SK-N-SH (cell line): ENCODE results near the gene MN1. TPM values are rescaled to one million over a fixed set of nuclear protein-coding genes. Genes with fewer than 3 reads are reported as not detected.

Experiments used
- CTCF ChIA-PET: fragments of 300-600, 350-600 bp; formaldehyde crosslinking; extraction: SDS; loops from one replicate; lab custom pipeline; 2021; lab: Yijun Ruan, JAX
- POLR2A ChIA-PET: fragments of 350-600 bp; sonication (Branson Sonifier 250); formaldehyde crosslinking; extraction: SDS; loops from one replicate; lab custom pipeline; 2020; ENCODE audit warnings: antibody characterized with exemption, inconsistent platforms; lab: Yijun Ruan, JAX
- DNase-seq: peaks from one replicate; pipeline ENCODE4 v3.0.0; 2012
- H2AFZ ChIP-seq: fragments of 200-600 bp; sonication (generic); 2 replicates; pipeline ENCODE4 v1.8.1; 2016; ENCODE audit warnings: antibody characterized with exemption, mild to moderate bottlenecking, low read depth
- H3F3A ChIP-seq: fragments of 200-600 bp; sonication (generic); replicated peaks from 2 replicates; pipeline ENCODE3; 2016; ENCODE audit warnings: antibody characterized with exemption, mild to moderate bottlenecking; ENCODE audit not compliant: insufficient read depth
- H3K27ac ChIP-seq, 2 experiments: fragments of 200-500 bp in 1 of 2; fragments of 200-600 bp in 1 of 2; sonication (Bioruptor generic) in 1 of 2; sonication (generic), shearing (Covaris generic) in 1 of 2; 2 replicates each; pipeline versions ENCODE4 v1.5.1 to v1.6.1; 2014 to 2016; ENCODE audit warnings: low read depth in 2 of 2, inconsistent platforms in 1 of 2, low read length in 1 of 2, mild to moderate bottlenecking in 1 of 2, mixed read lengths in 1 of 2
- H3K27me3 ChIP-seq: fragments of 200-600 bp; sonication (generic), shearing (Covaris generic); 2 replicates; pipeline ENCODE4 v1.6.1; 2016; ENCODE audit warnings: mixed run types; ENCODE audit not compliant: insufficient read depth
- H3K36me3 ChIP-seq, 2 experiments: fragments of 200-500 bp in 1 of 2; fragments of 200-600 bp in 1 of 2; sonication (Bioruptor generic) in 1 of 2; sonication (generic) in 1 of 2; replicated peaks in 1 of 2; 2 replicates each; pipeline versions ENCODE3 to v1.5.1; 2014 to 2016; ENCODE audit warnings: low read length in 1 of 2, mild to moderate bottlenecking in 1 of 2; ENCODE audit not compliant: insufficient read depth in 2 of 2, control insufficient read depth in 1 of 2
- H3K4me1 ChIP-seq, 2 experiments: fragments of 200-500 bp in 1 of 2; fragments of 200-600 bp in 1 of 2; sonication (Bioruptor generic) in 1 of 2; sonication (generic), shearing (Covaris generic) in 1 of 2; 2 replicates each; pipeline versions ENCODE4 v1.5.1 to v1.6.1; 2014 to 2016; ENCODE audit warnings: low read depth in 1 of 2, low read length in 1 of 2, mixed run types in 1 of 2; ENCODE audit not compliant: insufficient read depth in 2 of 2, control insufficient read depth in 1 of 2
- H3K4me2 ChIP-seq: fragments of 200-600 bp; sonication (generic), shearing (Covaris generic); 2 replicates; pipeline ENCODE4 v1.6.1; 2017; ENCODE audit warnings: mixed run types
- H3K4me3 ChIP-seq, 2 experiments: fragments of 200-500 bp in 1 of 2; fragments of 200-600 bp in 1 of 2; sonication (Bioruptor generic) in 1 of 2; sonication (generic), shearing (Covaris generic) in 1 of 2; 2 replicates each; pipeline versions ENCODE4 v1.5.1 to v1.8.1; 2014 to 2016; ENCODE audit warnings: low read depth in 2 of 2, inconsistent platforms in 1 of 2, low read length in 1 of 2, mild to moderate bottlenecking in 1 of 2, mixed read lengths in 1 of 2, moderate library complexity in 1 of 2
- H3K79me2 ChIP-seq: fragments of 200-600 bp; sonication (generic); 2 replicates; pipeline ENCODE4 v1.8.1; 2017; ENCODE audit warnings: mild to moderate bottlenecking; ENCODE audit not compliant: insufficient read depth
- H3K9ac ChIP-seq: fragments of 200-600 bp; sonication (generic); 2 replicates; pipeline ENCODE4 v1.6.1; 2017; ENCODE audit warnings: mixed run types
- H3K9me2 ChIP-seq: fragments of 200-600 bp; sonication (generic); 2 replicates; pipeline ENCODE4 v1.6.1; 2017; ENCODE audit warnings: mixed run types
- H3K9me3 ChIP-seq: fragments of 200-600 bp; sonication (generic); 2 replicates; pipeline ENCODE4 v1.6.1; 2017; ENCODE audit warnings: mixed run types, mild to moderate bottlenecking, moderate library complexity
- H4K20me1 ChIP-seq: fragments of 200-600 bp; sonication (generic); 2 replicates; pipeline ENCODE4 v1.6.1; 2017; ENCODE audit warnings: mild to moderate bottlenecking, mixed run types; ENCODE audit not compliant: insufficient read depth
- EZH2phosphoT487 ChIP-seq: fragments of 200-600 bp; sonication (generic); IDR thresholded peaks from 2 replicates; pipeline ENCODE4 v1.6.1; 2017; ENCODE audit warnings: low read depth, mixed run types, mild to moderate bottlenecking, antibody characterized with exemption, moderate library complexity, borderline replicate concordance
- FOXJ3 ChIP-seq: sonication (generic); formaldehyde crosslinking; IDR thresholded peaks from 2 replicates; pipeline ENCODE4 v1.5.1; 2020; ENCODE audit warnings: mild to moderate bottlenecking, missing genetic modification reagents
- JUND ChIP-seq: IDR thresholded peaks from 2 replicates; pipeline ENCODE4 v1.4.0; 2012
- MAX ChIP-seq: IDR thresholded peaks from 2 replicates; pipeline ENCODE4 v1.4.0; 2012; ENCODE audit warnings: low read depth
- MXI1 ChIP-seq: IDR thresholded peaks from 2 replicates; pipeline ENCODE4 v1.6.1; 2012; ENCODE audit warnings: mild to moderate bottlenecking, low read depth, low read length, improper control_type of control experiment
- NFIC ChIP-seq: IDR thresholded peaks from 2 replicates; pipeline ENCODE4 v1.4.0; 2012; ENCODE audit warnings: borderline replicate concordance
- NRF1 ChIP-seq: IDR thresholded peaks from 2 replicates; pipeline ENCODE4 v1.6.1; 2012; ENCODE audit warnings: low read depth, mild to moderate bottlenecking, low read length
- POLR2AphosphoS5 ChIP-seq: IDR thresholded peaks from 2 replicates; pipeline ENCODE4 v1.6.1; 2012; ENCODE audit warnings: low read depth, low read length
- SIN3A ChIP-seq: IDR thresholded peaks from 2 replicates; pipeline ENCODE4 v1.6.1; 2012; ENCODE audit warnings: low read depth, mild to moderate bottlenecking, low read length, moderate library complexity, borderline replicate concordance
- SMC3 ChIP-seq: IDR thresholded peaks from 2 replicates; pipeline ENCODE4 v1.6.1; 2012; ENCODE audit warnings: low read depth, low read length, improper control_type of control experiment
- TAF1 ChIP-seq: IDR thresholded peaks from 2 replicates; pipeline ENCODE4 v1.6.1; 2012; ENCODE audit warnings: low read depth, mild to moderate bottlenecking, low read length, moderate library complexity, borderline replicate concordance
- TCF12 ChIP-seq: IDR thresholded peaks from 2 replicates; pipeline ENCODE4 v1.4.0; 2012
- TEAD4 ChIP-seq: IDR thresholded peaks from 2 replicates; pipeline ENCODE4 v1.4.0; 2012; ENCODE audit warnings: mild to moderate bottlenecking, borderline replicate concordance; ENCODE audit not compliant: insufficient read depth
- USF1 ChIP-seq: IDR thresholded peaks from 2 replicates; pipeline ENCODE4 v1.4.0; 2012; ENCODE audit warnings: low read depth, borderline replicate concordance
- USF2 ChIP-seq: fragments of 150-350 bp; IDR thresholded peaks from 2 replicates; pipeline ENCODE4 v1.6.1; 2017; ENCODE audit warnings: antibody characterized with exemption, low read length, low read depth, borderline replicate concordance
- YY1 ChIP-seq: IDR thresholded peaks from 2 replicates; pipeline ENCODE4 v1.4.0; 2012; ENCODE audit warnings: low read depth, mild to moderate bottlenecking
- WGBS: methylation state at CpG from one replicate; pipeline ENCODE4 v1.1.6; 2017; ENCODE audit warnings: low lambda C conversion rate; 5-methylcytosine and 5-hydroxymethylcytosine counted together
- polyA plus RNA-seq, 3 experiments: library from polyadenylated mRNA; depleted of rRNA; stranded (reverse); fragments of >200 nt; gene quantifications; 2 replicates each; pipeline ENCODE4 v1.2.3, GENCODE V29; 2012

Gene MN1
- polyA plus RNA-seq, 1 of the 3 experiments (the other 2 are of a cell fraction), result 0.20 TPM

GRCh38 chr22:27719535-27720227 lies 81.9 kb downstream of the MN1 start:
- Histone ChIP-seq H3K9ac (no peak overlapping the region), H3K4me2 (no peak overlapping the region), H3K79me2 (no peaks in the 10 kb centered on the region), H3K4me3 (no peak overlapping the region), H3K9me3 (no peaks in the 10 kb centered on the region), H3F3A (peaks cover 5% of the 10 kb centered on the region), H3K4me1 (peaks cover 11 to 19% of the 10 kb centered on the region in 2 experiments; a peak in 1 of 4 replicates), H3K36me3 (no peaks in the 10 kb centered on the region), H2AFZ (no peak overlapping the region), H4K20me1 (no peaks in the 10 kb centered on the region), H3K27ac (no peak overlapping the region), H3K27me3 (no peaks in the 10 kb centered on the region), H3K9me2 (no peaks in the 10 kb centered on the region)
- WGBS, result 80% methylated on average over 8 of the region's 8 CpGs
- ChIA-PET CTCF (interaction anchor here (1.2 kb wide), 1 partner anchor 29 kb away, joined by 6 read pairs; no protein-coding TSS in a partner anchor), POLR2A (no interaction called here)
- no peak for DNase-seq
- TF ChIP-seq EZH2phosphoT487 (no peak), USF1 (peak; percentile 57; the same call in 1 of the 2 replicates)

- ChIA-PET CTCF (no interaction called here), POLR2A (no interaction called here)
- Histone ChIP-seq H3K27ac (no peak overlapping the region), H3K27me3 (no peaks in the 10 kb centered on the region), H3F3A (peaks cover 5% of the 10 kb centered on the region), H3K4me1 (peaks cover 11 to 19% of the 10 kb centered on the region in 2 experiments; a peak in 1 of 4 replicates), H3K36me3 (no peaks in the 10 kb centered on the region), H2AFZ (no peak overlapping the region), H3K79me2 (no peaks in the 10 kb centered on the region), H3K9me3 (no peaks in the 10 kb centered on the region), H3K4me3 (no peak overlapping the region), H3K9ac (no peak overlapping the region), H4K20me1 (no peaks in the 10 kb centered on the region), H3K4me2 (no peak overlapping the region), H3K9me2 (no peaks in the 10 kb centered on the region)
- no peak for TF ChIP-seq SIN3A
- no peak for DNase-seq
- 80% methylated on average over 3 of the region's 3 CpGs for WGBS
Observed at GRCh38 chr22:27719036-27719347, 82.6 kb downstream of the MN1 start.

- DNase-seq, result peak; percentile 54
- Histone ChIP-seq H3K27me3 (no peaks in the 10 kb centered on the region), H3K79me2 (no peaks in the 10 kb centered on the region), H2AFZ (peak overlapping the region; percentile 80), H3K27ac (peak overlapping the region in 1 of 2 experiments; percentile 46; a peak in 2 of 4 replicates), H3K4me2 (peak overlapping the region; percentile 43), H3K4me1 (peaks cover 11 to 19% of the 10 kb centered on the region in 2 experiments; a peak in 1 of 4 replicates), H4K20me1 (no peaks in the 10 kb centered on the region), H3K36me3 (no peaks in the 10 kb centered on the region), H3K9ac (no peak overlapping the region), H3F3A (peaks cover 5% of the 10 kb centered on the region), H3K9me2 (no peaks in the 10 kb centered on the region), H3K4me3 (no peak overlapping the region), H3K9me3 (no peaks in the 10 kb centered on the region)
- WGBS, result 5% methylated on average over 8 of the region's 10 CpGs
- ChIA-PET POLR2A (no interaction called here), CTCF (interaction anchor here (0.8 kb wide), 1 partner anchor 61 kb away, joined by 3 read pairs; no protein-coding TSS in a partner anchor)
- TF ChIP-seq MAX (peak; percentile 78; the same call in 1 of the 2 replicates), MXI1 (no peak), FOXJ3 (CRISPR knock-in tag) (no peak), TEAD4 (no peak), TCF12 (0 out of 2 replicates have a peak, but pooled peaks have one; percentile 7), NFIC (peak; percentile 6; the same call in 1 of the 2 replicates), NRF1 (no peak), TAF1 (no peak), SMC3 (no peak), EZH2phosphoT487 (no peak), YY1 (no peak), JUND (peak; percentile 81), POLR2AphosphoS5 (peak; percentile 22; the same call in 1 of the 2 replicates), USF2 (no peak)
Observed at GRCh38 chr22:27718186-27719035, 83.1 kb downstream of the MN1 start.
